ENCODE measurements around the gene KIF14.
"Not testable (repeated sequence)": the region's sequence is repeated elsewhere in the genome, so short reads cannot be mapped to it uniquely, and the experiment has no call there.

The KIF14 gene

GRCh38 chr1:200631375-200631774, 10.8 kb upstream of the KIF14 start:
- no peak overlapping the region for H3K4me3 ChIP-seq (ENCODE audit: extremely low read depth, insufficient read depth, low read length, poor library complexity, severe bottlenecking)
- H3K27ac ChIP-seq (ENCODE audit: low read depth, low read length, severe bottlenecking) = no peak overlapping the region
- no peaks in the 10 kb centered on the region for H3K36me3 ChIP-seq (ENCODE audit: control insufficient read depth, insufficient read depth, low read length)
- WGBS, 2 experiments (ENCODE audit: insufficient coverage in 2 of 2) = 100% methylated on average over 1 of the region's 1 CpG
- H3K9me3 ChIP-seq (ENCODE audit: control insufficient read depth, low read length) = no peaks in the 10 kb centered on the region
- H3K4me1 ChIP-seq (ENCODE audit: control insufficient read depth, insufficient read depth, low read length, poor library complexity, severe bottlenecking) = no peaks in the 10 kb centered on the region

- not testable (repeated sequence) for H3K4me3 ChIP-seq (ENCODE audit: extremely low read depth, insufficient read depth, low read length, poor library complexity, severe bottlenecking); H3K4me1 ChIP-seq (ENCODE audit: control insufficient read depth, insufficient read depth, low read length, poor library complexity, severe bottlenecking); H3K9me3 ChIP-seq (ENCODE audit: control insufficient read depth, low read length); H3K27ac ChIP-seq (ENCODE audit: low read depth, low read length, severe bottlenecking); H3K36me3 ChIP-seq (ENCODE audit: control insufficient read depth, insufficient read depth, low read length)
- WGBS, 2 experiments (ENCODE audit: insufficient coverage in 2 of 2) = 93 to 100% methylated on average over 1 to 6 of the region's 8 CpGs
These were observed 10.0 kb upstream of the KIF14 start for GRCh38 chr1:200630515-200630899.

- H3K9me3 ChIP-seq (ENCODE audit: control insufficient read depth, low read length) = no peaks in the 10 kb centered on the region
- no peaks in the 10 kb centered on the region for H3K36me3 ChIP-seq (ENCODE audit: control insufficient read depth, insufficient read depth, low read length)
- peaks cover 4% of the 10 kb centered on the region for H3K4me1 ChIP-seq (ENCODE audit: control insufficient read depth, insufficient read depth, low read length, poor library complexity, severe bottlenecking)
- WGBS, 2 experiments (ENCODE audit: insufficient coverage in 2 of 2) = 86 to 92% methylated on average over 5 to 6 of the region's 9 CpGs
- no peak overlapping the region for H3K4me3 ChIP-seq (ENCODE audit: extremely low read depth, insufficient read depth, low read length, poor library complexity, severe bottlenecking)
- H3K27ac ChIP-seq (ENCODE audit: low read depth, low read length, severe bottlenecking) = no peak overlapping the region
These were observed 9.4 kb upstream of the KIF14 start for GRCh38 chr1:200629876-200630514.

GRCh38 chr1:200628223-200628881, 7.8 kb upstream of the KIF14 start:
- no peak overlapping the region for H3K27ac ChIP-seq (ENCODE audit: low read depth, low read length, severe bottlenecking)
- WGBS, 2 experiments (ENCODE audit: insufficient coverage in 2 of 2) = 88% methylated on average over 3 to 5 of the region's 7 CpGs
- no peaks in the 10 kb centered on the region for H3K9me3 ChIP-seq (ENCODE audit: control insufficient read depth, low read length)
- no peak overlapping the region for H3K4me3 ChIP-seq (ENCODE audit: extremely low read depth, insufficient read depth, low read length, poor library complexity, severe bottlenecking)
- H3K4me1 ChIP-seq (ENCODE audit: control insufficient read depth, insufficient read depth, low read length, poor library complexity, severe bottlenecking) = peaks cover 8% of the 10 kb centered on the region
- no peaks in the 10 kb centered on the region for H3K36me3 ChIP-seq (ENCODE audit: control insufficient read depth, insufficient read depth, low read length)

- WGBS, 2 experiments (ENCODE audit: insufficient coverage in 2 of 2) = no CpG with 5 or more reads among the region's 1 CpG
These were observed 7.1 kb upstream of the KIF14 start for GRCh38 chr1:200627575-200628222.

GRCh38 chr1:200626853-200627534, 6.4 kb upstream of the KIF14 start:
- 78 to 100% methylated on average over 1 of the region's 5 CpGs for WGBS, 2 experiments (ENCODE audit: insufficient coverage in 2 of 2)
- H3K9me3 ChIP-seq (ENCODE audit: control insufficient read depth, low read length) = no peaks in the 10 kb centered on the region

More at GRCh38 chr1:200627575-200628222, 7.1 kb upstream of the KIF14 start:
- peaks cover 8% of the 10 kb centered on the region for H3K4me1 ChIP-seq (ENCODE audit: control insufficient read depth, insufficient read depth, low read length, poor library complexity, severe bottlenecking)
- H3K4me3 ChIP-seq (ENCODE audit: extremely low read depth, insufficient read depth, low read length, poor library complexity, severe bottlenecking) = no peak overlapping the region
- no peaks in the 10 kb centered on the region for H3K9me3 ChIP-seq (ENCODE audit: control insufficient read depth, low read length)
- H3K36me3 ChIP-seq (ENCODE audit: control insufficient read depth, insufficient read depth, low read length) = no peaks in the 10 kb centered on the region
- H3K27ac ChIP-seq (ENCODE audit: low read depth, low read length, severe bottlenecking) = no peak overlapping the region

GRCh38 chr1:200625381-200625824, 4.9 kb upstream of the KIF14 start:
- Histone ChIP-seq H3K4me3 (ENCODE audit: extremely low read depth, insufficient read depth, low read length, poor library complexity, severe bottlenecking) (no peak overlapping the region), H3K9me3 (ENCODE audit: control insufficient read depth, low read length) (no peaks in the 10 kb centered on the region), H3K4me1 (ENCODE audit: control insufficient read depth, insufficient read depth, low read length, poor library complexity, severe bottlenecking) (peaks cover 13% of the 10 kb centered on the region), H3K36me3 (ENCODE audit: control insufficient read depth, insufficient read depth, low read length) (no peaks in the 10 kb centered on the region), H3K27ac (ENCODE audit: low read depth, low read length, severe bottlenecking) (no peak overlapping the region)
- WGBS, 2 experiments (ENCODE audit: insufficient coverage in 2 of 2) = no CpG with 5 or more reads among the region's 1 CpG

More at GRCh38 chr1:200626853-200627534, 6.4 kb upstream of the KIF14 start:
- peaks cover 8% of the 10 kb centered on the region for H3K4me1 ChIP-seq (ENCODE audit: control insufficient read depth, insufficient read depth, low read length, poor library complexity, severe bottlenecking)
- H3K36me3 ChIP-seq (ENCODE audit: control insufficient read depth, insufficient read depth, low read length) = no peaks in the 10 kb centered on the region
- H3K27ac ChIP-seq (ENCODE audit: low read depth, low read length, severe bottlenecking) = no peak overlapping the region
- no peak overlapping the region for H3K4me3 ChIP-seq (ENCODE audit: extremely low read depth, insufficient read depth, low read length, poor library complexity, severe bottlenecking)

GRCh38 chr1:200624679-200625335, 4.3 kb upstream of the KIF14 start:
- Histone ChIP-seq H3K36me3 (ENCODE audit: control insufficient read depth, insufficient read depth, low read length) (no peaks in the 10 kb centered on the region), H3K4me1 (ENCODE audit: control insufficient read depth, insufficient read depth, low read length, poor library complexity, severe bottlenecking) (peaks cover 13% of the 10 kb centered on the region), H3K27ac (ENCODE audit: low read depth, low read length, severe bottlenecking) (no peak overlapping the region), H3K9me3 (ENCODE audit: control insufficient read depth, low read length) (no peaks in the 10 kb centered on the region), H3K4me3 (ENCODE audit: extremely low read depth, insufficient read depth, low read length, poor library complexity, severe bottlenecking) (no peak overlapping the region)
- WGBS, 2 experiments (ENCODE audit: insufficient coverage in 2 of 2) = no CpG with 5 or more reads among the region's 2 CpGs

- 0% methylated on average over 2 of the region's 6 CpGs; no CpG with 5 or more reads in 1 of the 2 experiments for WGBS, 2 experiments (ENCODE audit: insufficient coverage in 2 of 2)
- H3K27ac ChIP-seq (ENCODE audit: low read depth, low read length, severe bottlenecking) = peak overlapping the region; percentile 88
These were observed 668 bp downstream of the KIF14 start for GRCh38 chr1:200619894-200620272.

GRCh38 chr1:200610846-200611245, 9.7 kb downstream of the KIF14 start:
- H3K27ac ChIP-seq (ENCODE audit: low read depth, low read length, severe bottlenecking) = no peak overlapping the region

More at GRCh38 chr1:200619894-200620272, 668 bp downstream of the KIF14 start:
- Histone ChIP-seq H3K4me1 (ENCODE audit: control insufficient read depth, insufficient read depth, low read length, poor library complexity, severe bottlenecking) (peaks cover 8% of the 10 kb centered on the region), H3K4me3 (ENCODE audit: extremely low read depth, insufficient read depth, low read length, poor library complexity, severe bottlenecking) (peak overlapping the region; percentile 80), H3K36me3 (ENCODE audit: control insufficient read depth, insufficient read depth, low read length) (peaks cover 26% of the 10 kb centered on the region), H3K9me3 (ENCODE audit: control insufficient read depth, low read length) (no peaks in the 10 kb centered on the region)

More at GRCh38 chr1:200610846-200611245, 9.7 kb downstream of the KIF14 start:
- Histone ChIP-seq H3K4me3 (ENCODE audit: extremely low read depth, insufficient read depth, low read length, poor library complexity, severe bottlenecking) (no peak overlapping the region), H3K9me3 (ENCODE audit: control insufficient read depth, low read length) (no peaks in the 10 kb centered on the region), H3K4me1 (ENCODE audit: control insufficient read depth, insufficient read depth, low read length, poor library complexity, severe bottlenecking) (no peaks in the 10 kb centered on the region), H3K36me3 (ENCODE audit: control insufficient read depth, insufficient read depth, low read length) (peaks cover 65% of the 10 kb centered on the region)
- WGBS, 2 experiments (ENCODE audit: insufficient coverage in 2 of 2) = 70 to 91% methylated on average over 1 of the region's 2 CpGs
